Thoracic aorta (tissue), 2 donors: ENCODE measurements around the gene IPCEF1. TPM values are rescaled to one million over a fixed set of nuclear protein-coding genes. Genes with fewer than 3 reads are reported as not detected.
A peak's percentile ranks its signal among the peaks of the same experiment; 100 is the strongest.
"Not testable (repeated sequence)": the region's sequence is repeated elsewhere in the genome, so short reads cannot be mapped to it uniquely, and the experiment has no call there.

ENCODE experiments used
- ATAC-seq: fragments of 150-250 bp; one replicate; pipeline ENCODE4 v1.8.0; 2017; ENCODE audit warnings: low read depth; ENCODE audit not compliant: insufficient number of reproducible peaks, low FRiP score
- DNase-seq: peaks from one replicate; pipeline ENCODE4 v3.0.0-alpha.2; 2020; ENCODE audit warnings: low spot score
- H3K27ac ChIP-seq, 2 donors: fragments of 200-600 bp; sonication (generic); 1 replicate in 1 of 2; 2 replicates in 1 of 2; pipeline ENCODE4 v1.5.1; 2016; ENCODE audit warnings: mild to moderate bottlenecking in 2 of 2, moderate library complexity in 2 of 2
- H3K27me3 ChIP-seq: fragments of 200-600 bp; sonication (generic); replicated peaks from 2 replicates; pipeline ENCODE4 v1.6.0; 2016; ENCODE audit warnings: mild to moderate bottlenecking; ENCODE audit not compliant: insufficient read depth
- H3K36me3 ChIP-seq: fragments of 200-600 bp; sonication (generic); one replicate; pipeline ENCODE4 v1.5.1; 2016
- H3K4me1 ChIP-seq, 2 donors: fragments of 200-600 bp; sonication (generic); 1 replicate in 1 of 2; 2 replicates in 1 of 2; pipeline versions ENCODE4 v1.5.1 to v1.6.0; 2016; ENCODE audit warnings: low read depth in 2 of 2, mild to moderate bottlenecking in 1 of 2; ENCODE audit not compliant: control insufficient read depth in 1 of 2
- H3K4me3 ChIP-seq: fragments of 200-600 bp; sonication (generic); 2 replicates; pipeline ENCODE4 v1.5.1; 2016; ENCODE audit warnings: mild to moderate bottlenecking
- H3K9me3 ChIP-seq: fragments of 200-600 bp; sonication (generic); 2 replicates; pipeline ENCODE4 v1.5.1; 2016
- CTCF ChIP-seq: fragments of 200-600 bp; sonication (generic); IDR thresholded peaks from one replicate; pipeline ENCODE4 v1.5.1; 2019; ENCODE audit warnings: antibody characterized with exemption
- total RNA-seq, 2 donors: library from RNA; depleted of rRNA; stranded (reverse); fragments of >200 nt; gene quantifications; one replicate each; pipeline versions ENCODE4 v1.1.0 to v1.2.3, GENCODE V29; 2016

Gene IPCEF1
- total RNA-seq, 2 donors from 2014 or later = 2.8 to 3.8 TPM

- no peak for DNase-seq
- no peak overlapping the region for H3K27ac ChIP-seq
- no peak for TF ChIP-seq CTCF
Observed at GRCh38 chr6:154329350-154330170, 27.0 kb downstream of the IPCEF1 start.

GRCh38 chr6:154327313-154327712 is 29.3 kb downstream of the IPCEF1 start:
- H3K4me3 ChIP-seq, DNase-seq, ATAC-seq, H3K9me3 ChIP-seq, H3K36me3 ChIP-seq, H3K27me3 ChIP-seq, H3K27ac ChIP-seq: not testable (repeated sequence)
- H3K4me1 ChIP-seq = peaks cover 0 to 10% of the 10 kb centered on the region in 2 donors

More at GRCh38 chr6:154329350-154330170, 27.0 kb downstream of the IPCEF1 start:
- Histone ChIP-seq H3K9me3 (no peaks in the 10 kb centered on the region), H3K27me3 (no peaks in the 10 kb centered on the region), H3K4me3 (peak overlapping the region; percentile 49), H3K36me3 (no peaks in the 10 kb centered on the region), H3K4me1 (peaks cover 0 to 10% of the 10 kb centered on the region in 2 donors)
- ATAC-seq = no peak

- ATAC-seq = no peak
Observed at GRCh38 chr6:154325142-154325541, 31.5 kb downstream of the IPCEF1 start.

GRCh38 chr6:154320181-154320580 is 36.4 kb downstream of the IPCEF1 start:
- no peak for DNase-seq
- H3K4me1 ChIP-seq = peaks cover 0 to 8% of the 10 kb centered on the region in 2 donors
- H3K27ac ChIP-seq = no peak overlapping the region
- no peaks in the 10 kb centered on the region for H3K36me3 ChIP-seq
- H3K9me3 ChIP-seq = no peaks in the 10 kb centered on the region
- no peak overlapping the region for H3K4me3 ChIP-seq
- no peaks in the 10 kb centered on the region for H3K27me3 ChIP-seq
- TF ChIP-seq CTCF = no peak
- no peak for ATAC-seq

More at GRCh38 chr6:154325142-154325541, 31.5 kb downstream of the IPCEF1 start:
- Histone ChIP-seq H3K4me1 (peaks cover 0 to 10% of the 10 kb centered on the region in 2 donors), H3K9me3 (no peaks in the 10 kb centered on the region), H3K36me3 (no peaks in the 10 kb centered on the region), H3K4me3 (no peak overlapping the region), H3K27me3 (no peaks in the 10 kb centered on the region), H3K27ac (no peak overlapping the region)
- DNase-seq = no peak
- no peak for TF ChIP-seq CTCF

- Histone ChIP-seq H3K36me3 (no peaks in the 10 kb centered on the region), H3K4me1 (peaks cover 0 to 8% of the 10 kb centered on the region in 2 donors), H3K27me3 (no peaks in the 10 kb centered on the region), H3K27ac (no peak overlapping the region), H3K4me3 (peak overlapping the region; percentile 47), H3K9me3 (no peaks in the 10 kb centered on the region)
- DNase-seq (no peak), ATAC-seq (no peak)
- TF ChIP-seq CTCF = no peak
Observed at GRCh38 chr6:154319231-154319858, 37.3 kb downstream of the IPCEF1 start.
